Stimulated activated CD4-positive, alpha-beta T cell treated with anti-CD3 and anti-CD28 coated beads, Interleukin-4, amount 100 ng/mL, for 1 hour (primary cell): ENCODE measurements around the gene NAALADL2.
"Not testable (repeated sequence)": the region's sequence is repeated elsewhere in the genome, so short reads cannot be mapped to it uniquely, and the experiment has no call there.

Experiments
- DNase-seq: peaks from one replicate; pipeline ENCODE4 v3.0.0-alpha.2; 2020

Gene NAALADL2

DNA sequence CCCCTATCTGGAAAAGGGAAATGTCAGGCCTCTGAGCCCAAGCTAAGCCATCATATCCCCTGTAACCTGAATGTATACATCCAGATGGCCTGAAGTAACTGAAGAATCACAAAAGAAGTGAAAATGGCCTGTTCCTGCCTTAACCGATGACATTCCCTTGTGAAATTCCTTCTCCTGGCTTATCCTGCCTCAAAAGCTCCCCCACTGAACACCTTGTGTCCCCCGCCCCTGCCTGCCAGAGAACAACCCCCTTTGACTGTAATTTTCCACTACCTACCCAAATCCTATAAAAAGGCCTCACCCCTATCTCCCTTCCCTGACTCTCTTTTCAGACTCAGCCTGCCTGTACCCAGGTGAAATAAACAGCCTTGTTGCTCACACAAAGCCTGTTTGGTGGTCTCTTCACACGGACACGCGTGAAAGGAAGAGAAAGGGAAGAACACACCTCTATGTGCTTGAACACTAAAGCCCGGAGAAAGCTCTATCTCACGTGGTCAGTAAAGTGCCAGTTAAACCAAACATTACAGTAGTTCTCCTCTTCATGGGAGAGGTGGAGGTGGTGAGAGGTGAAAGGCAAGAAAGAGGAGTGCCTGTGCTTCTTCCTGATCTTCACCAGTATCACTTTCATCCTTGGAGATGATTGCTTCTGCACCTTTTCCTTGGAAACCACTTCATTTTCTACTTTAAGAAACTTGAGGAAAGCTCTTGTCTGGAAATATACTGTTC, 963.8 kb downstream of the NAALADL2 start:
- DNase-seq: not testable (repeated sequence)

- not testable (repeated sequence) for DNase-seq
Observed at GRCh38 chr3:175825016-175825580, 966.0 kb downstream of the NAALADL2 start.

DNA sequence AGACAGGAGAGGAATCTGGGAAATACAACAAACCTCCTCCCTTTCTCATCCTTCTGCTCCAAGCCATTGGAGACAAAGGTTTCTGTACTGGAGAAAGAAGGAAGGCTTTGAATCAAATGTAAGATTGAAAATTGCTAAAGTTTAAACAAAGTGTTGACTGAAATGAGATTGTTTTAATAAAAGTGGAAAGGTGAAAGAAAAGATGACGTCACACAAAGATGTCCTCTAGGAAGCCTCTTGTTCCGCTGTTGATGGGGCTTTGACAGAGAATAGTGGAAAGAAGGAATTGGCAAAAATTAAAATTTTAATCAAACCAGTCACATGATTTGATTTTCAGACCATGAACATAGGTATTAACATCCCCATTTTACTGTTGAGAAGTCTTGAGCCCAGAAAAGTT, 967.6 kb downstream of the NAALADL2 start:
- DNase-seq: no peak

- DNase-seq: not testable (repeated sequence)
Observed at GRCh38 chr3:175829809-175830208, 970.7 kb downstream of the NAALADL2 start.

GRCh38 chr3:175835763-175836162, 976.6 kb downstream of the NAALADL2 start:
- DNase-seq: not testable (repeated sequence)

- no peak for DNase-seq
Observed at GRCh38 chr3:175836617-175837016, 977.5 kb downstream of the NAALADL2 start.

DNA sequence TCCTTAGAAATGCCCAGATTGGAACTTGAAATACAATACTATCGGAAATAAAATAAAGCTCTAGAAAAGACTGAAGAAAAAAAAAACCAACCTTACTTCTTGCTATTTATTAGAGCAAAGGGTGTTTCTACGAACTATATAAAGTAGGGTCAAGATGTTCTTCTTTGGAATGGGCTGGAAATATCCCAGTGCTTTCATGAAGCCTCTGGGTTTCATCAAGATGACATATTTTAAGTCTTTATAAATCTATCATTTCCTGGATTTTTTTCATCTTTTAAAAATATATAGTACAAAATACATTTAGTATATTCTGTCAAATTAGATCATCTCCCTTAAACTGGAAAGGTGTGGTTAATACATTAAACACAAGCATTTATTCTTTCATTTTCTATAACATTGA, 978.8 kb downstream of the NAALADL2 start:
- DNase-seq: no peak

GRCh38 chr3:175839366-175840005, 980.4 kb downstream of the NAALADL2 start:
- no peak for DNase-seq

DNA sequence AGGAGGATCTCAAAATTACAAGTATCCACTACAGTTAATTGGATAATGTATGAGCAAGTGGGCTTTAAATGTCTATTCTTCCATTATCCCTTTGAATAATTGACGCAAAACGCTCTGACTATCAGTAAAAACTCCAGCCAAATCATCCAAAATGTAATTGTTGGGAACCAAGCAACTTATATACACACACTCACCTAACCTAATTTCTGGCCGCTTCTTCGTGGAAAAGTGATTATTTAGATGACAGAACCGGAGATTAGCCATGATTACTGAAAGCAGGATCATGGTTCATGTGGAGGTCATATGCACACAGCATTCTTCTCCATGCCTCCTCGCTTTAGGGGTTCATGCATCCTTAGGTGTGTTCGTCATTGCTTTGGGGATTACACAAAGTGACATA, 992.4 kb downstream of the NAALADL2 start:
- no peak for DNase-seq

DNA sequence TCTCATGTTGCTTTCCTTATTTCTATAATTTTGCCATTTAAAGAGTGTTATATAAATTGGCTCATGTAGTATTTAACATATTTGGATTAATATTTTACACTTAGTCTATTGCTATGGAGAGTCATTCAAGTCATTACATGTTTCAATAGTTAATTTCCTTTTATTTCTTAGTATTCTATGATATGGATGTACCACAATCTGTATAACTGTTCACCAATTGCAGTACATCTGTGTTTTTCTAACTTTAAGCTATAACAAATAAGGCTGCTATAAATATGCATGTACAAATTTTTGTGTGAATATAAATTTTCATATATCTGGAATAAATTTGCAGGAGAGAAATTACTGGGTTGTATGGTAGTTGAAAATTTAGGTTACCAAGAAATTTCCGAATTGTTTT, 993.4 kb downstream of the NAALADL2 start:
- no peak for DNase-seq

DNA sequence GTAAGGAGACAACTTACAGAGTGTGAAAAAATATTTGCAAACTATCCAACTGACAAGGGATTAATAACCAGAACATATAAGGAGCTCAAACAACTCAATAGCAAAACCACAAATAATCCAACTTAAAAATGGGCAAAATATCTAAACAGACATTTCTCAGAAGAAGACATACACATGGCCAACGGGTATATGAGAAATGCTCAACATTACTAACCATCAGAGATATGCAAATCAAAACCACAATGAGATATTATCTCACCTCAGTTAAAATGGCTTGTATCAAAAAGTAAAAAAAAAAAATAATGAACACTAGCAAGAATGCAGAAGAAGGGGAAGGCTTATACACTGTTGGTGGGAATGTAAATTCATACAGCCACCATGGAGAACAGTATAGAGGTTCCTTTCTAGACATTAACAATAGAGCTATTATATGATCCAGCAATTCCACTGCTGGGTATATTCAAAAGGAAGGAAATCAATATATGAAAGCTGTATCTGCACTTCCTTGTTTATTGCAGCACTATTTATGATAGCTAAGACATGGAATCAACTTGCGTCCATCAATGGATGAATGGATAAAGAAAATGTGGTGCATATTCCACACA, 998.6 kb downstream of the NAALADL2 start:
- DNase-seq: no peak
